ENCODE results near the gene CTXN1. TPM values are rescaled to one million over a fixed set of nuclear protein-coding genes. Genes with fewer than 3 reads are reported as not detected.
"Not testable (repeated sequence)": the region's sequence is repeated elsewhere in the genome, so short reads cannot be mapped to it uniquely, and the experiment has no call there.

CTXN1 gene
- total RNA-seq, 1 donor from 2014 or later: 5.9 TPM

DNA sequence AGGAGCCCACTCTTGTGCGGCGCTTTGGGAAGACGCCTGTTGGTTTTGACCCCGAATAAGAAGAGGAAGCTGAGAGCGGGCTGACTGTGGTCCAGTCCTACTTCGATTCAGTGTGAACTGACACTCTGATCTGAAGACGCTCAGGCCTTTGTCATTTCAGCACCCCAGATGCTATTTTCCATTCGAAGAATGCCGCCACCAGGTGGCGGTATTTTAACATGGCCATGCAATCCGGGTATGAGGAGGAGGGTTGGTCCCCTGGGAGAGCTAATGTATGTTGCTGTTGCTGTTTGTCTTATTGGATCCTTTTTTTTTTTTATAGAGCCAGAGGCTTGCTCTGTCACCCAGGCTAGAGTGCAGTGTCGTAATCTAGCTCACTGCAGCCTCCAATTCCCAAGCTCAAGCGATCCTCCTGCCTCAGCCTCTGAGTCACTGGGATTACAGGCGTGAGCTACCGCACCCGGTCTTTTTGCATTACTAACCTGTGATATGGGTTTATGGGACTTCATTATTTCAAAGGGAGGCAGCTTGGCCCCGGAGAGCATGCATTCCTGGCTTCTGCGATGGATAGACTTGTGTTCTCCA is 18.3 kb upstream of the CTXN1 start:
- DNase-seq (ENCODE audit: low spot score): peak; percentile 91

- peak; percentile 99 for DNase-seq (ENCODE audit: low spot score)
Observed at GRCh38 chr19:7943444-7944176, 17.7 kb upstream of the CTXN1 start, which contains the start of gene TIMM44. Gene TIMM44, minus strand, starts transcription at chr19:7943666. Its CDS starts 15 bp downstream, at chr19:7943651.

DNA sequence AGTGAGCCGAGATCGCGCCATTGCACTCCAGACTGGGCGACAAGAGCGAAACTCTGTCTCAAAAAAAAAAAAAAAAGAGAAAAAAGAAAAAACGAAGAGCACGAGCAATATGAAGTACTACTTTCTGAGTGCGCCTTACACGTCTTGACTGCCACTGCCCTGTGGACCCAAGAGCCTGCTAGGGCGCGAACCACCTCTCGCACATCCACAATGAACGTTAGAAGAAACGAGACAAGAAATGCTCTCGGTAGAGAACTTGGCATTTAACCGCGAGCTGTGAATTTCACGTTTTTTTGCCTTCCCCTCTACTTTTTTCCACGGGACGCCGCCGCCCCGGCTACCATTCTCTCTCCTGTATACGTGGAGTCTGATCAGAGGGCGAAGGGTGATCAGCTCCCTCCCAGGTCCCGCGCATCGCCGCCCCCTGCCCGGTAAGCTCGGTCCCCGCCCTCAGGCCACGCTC is 17.1 kb upstream of the CTXN1 start:
- DNase-seq (ENCODE audit: low spot score): no peak

DNA sequence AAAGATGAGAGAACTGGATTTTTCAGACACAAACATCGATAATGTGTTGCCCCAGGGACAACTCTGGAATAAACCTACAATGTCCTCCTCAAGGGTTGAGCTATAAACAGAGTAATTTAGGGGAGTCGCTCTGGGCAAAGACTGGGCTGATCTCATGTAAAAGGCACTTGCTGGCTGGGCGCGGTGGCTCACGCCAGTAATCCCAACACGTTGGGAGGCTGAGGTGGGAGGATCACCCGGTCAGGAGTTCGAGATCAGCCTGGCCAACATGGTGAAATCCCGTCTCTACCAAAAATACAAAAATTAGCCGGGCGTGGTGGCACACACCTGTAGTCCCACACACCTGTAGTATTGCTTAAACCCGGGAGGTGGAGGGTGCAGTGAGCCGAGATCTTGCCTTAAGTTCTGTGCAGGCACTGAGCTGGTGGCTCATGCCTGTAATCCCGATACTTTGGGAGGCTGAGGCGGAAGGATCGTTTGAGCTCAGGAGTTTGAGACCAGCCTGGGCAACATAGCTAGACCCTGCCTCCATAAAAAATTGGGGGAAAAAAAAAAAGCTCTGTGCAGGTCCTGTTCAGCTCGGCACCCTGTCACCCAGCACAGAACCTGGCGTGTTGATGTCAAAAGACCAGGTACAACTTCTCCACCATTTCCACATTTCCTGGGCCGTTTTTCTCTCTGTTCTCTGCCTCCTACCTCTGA is 16.1 kb upstream of the CTXN1 start:
- no peak for DNase-seq (ENCODE audit: low spot score)

GRCh38 chr19:7940841-7941240 is 14.9 kb upstream of the CTXN1 start:
- DNase-seq (ENCODE audit: low spot score): no peak

GRCh38 chr19:7934766-7935165 is 8.8 kb upstream of the CTXN1 start:
- DNase-seq (ENCODE audit: low spot score): no peak

DNA sequence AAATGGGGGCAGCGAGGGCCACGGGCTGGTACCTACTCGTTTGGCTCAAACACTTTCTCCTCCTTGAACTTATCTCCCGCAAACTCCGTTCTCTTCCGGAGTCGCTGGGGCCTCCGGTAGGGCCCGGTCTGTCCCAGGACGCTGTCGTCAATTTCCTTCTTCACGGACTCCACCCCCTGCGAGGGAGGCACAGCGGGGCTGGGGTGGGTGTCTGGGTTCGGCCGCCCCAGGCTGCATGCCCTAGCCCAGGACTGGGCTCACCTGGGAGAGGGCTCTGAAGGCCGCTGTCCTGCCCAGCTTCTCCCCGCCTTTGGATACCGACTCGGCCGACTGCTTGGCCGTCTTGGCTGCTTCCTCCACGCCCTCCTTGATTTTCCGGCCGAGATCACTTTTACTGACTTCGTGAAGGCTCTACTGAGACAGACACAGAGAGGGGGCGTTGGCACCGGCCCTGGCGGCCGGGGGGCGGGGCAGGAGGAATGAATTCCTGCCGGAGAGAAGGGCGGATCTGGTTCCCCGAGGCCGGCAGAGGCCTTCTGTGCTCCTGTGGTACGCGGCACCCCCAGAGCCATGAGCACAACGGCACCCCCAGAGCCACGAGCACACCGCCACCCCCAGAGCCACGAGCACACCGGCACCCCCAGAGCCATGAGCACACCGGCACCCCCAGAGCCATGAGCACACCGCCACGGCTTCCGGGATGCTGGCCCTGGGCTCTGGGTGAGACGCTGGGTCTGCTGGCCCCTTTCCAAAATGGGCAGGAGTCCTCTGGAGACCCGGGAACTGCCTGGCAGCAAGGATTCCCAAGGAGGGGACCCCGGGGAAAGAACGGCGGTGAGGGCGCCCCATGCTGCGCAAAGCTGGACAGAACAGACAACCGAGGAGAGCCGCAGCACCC is 8.1 kb upstream of the CTXN1 start:
- no peak for DNase-seq (ENCODE audit: low spot score)

- no peak for DNase-seq (ENCODE audit: low spot score)
Observed at GRCh38 chr19:7933411-7933810, 7.5 kb upstream of the CTXN1 start.

DNA sequence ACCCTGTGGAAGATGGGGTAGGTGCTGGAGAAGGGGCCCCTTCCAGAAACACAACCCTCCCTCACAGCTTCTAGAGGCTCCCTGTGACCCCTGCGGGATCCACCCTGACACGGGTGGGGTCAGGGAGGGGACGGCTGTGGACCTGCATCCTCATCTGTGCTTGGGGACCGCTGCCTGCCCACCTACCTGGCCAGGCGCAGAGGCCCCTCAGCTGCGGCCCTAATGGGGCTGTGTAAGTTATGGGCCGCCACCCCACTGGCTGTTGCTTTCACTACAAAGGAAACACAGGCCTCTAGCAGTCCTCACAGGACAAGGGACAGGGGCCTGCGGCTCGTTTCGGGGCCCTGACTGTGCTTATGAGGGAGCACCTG is 7.0 kb upstream of the CTXN1 start:
- DNase-seq (ENCODE audit: low spot score): no peak

GRCh38 chr19:7932276-7932929 is 6.5 kb upstream of the CTXN1 start:
- DNase-seq (ENCODE audit: low spot score): no peak

DNA sequence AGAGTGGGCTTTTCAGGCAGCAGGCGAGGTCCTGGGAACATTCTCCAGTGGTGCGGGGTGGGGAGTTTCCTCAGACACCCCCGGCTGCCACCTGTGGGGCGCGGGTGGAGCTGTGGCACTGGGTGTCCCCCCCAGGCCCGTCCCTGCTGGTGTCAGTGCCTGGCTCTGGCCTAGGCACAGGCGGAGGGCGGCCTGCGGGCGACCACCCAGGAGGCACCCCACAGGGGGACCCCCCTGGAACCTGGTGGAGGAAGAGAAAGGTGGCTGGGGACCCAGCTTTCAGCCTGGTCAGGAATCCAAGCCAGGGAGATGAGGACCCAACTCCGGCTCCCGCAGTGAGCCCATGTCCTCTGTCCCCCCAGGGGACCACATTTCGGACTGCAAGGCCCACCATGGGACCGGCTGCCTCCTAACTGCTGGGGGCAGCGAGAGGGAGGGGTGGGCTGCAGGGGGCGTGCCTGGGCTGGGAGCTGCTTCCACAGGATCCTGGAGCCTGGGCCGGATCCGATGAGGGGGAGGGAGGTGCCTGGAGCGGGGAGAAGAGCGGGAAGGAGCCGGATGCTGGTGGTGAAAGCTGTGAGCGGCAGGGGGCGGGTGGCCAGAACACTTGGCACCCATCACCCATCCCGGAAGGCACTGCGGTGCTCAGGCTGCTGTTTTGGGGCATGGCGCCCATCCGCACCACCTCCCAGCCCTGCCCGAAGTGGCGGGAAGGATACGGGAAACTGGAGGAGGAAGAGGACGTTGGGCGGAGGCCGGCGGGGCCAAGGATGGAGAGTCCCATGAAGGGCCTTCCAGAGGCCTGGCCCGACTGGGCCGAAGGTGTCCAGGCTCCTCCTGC is 5.5 kb upstream of the CTXN1 start:
- DNase-seq (ENCODE audit: low spot score): no peak

DNA sequence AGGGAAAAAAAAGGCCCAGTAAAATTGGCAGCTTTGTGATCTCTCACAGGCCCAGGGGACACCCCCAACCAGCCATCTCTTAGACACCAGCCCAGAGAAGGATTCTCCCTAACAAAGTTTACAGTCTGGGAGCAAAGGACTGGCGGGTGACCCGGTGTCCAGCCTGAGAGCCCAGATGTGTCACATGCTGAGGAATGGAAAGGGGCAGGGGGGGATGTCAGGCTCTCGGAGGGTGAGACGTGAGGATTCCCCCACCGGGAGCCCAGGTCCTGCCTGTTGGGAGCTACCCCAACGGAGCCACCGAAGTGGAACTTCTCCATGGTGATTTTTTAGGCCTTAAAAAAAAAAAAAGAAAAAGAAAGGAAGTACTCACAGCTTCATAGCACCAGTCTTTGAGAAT is 4.8 kb upstream of the CTXN1 start:
- DNase-seq (ENCODE audit: low spot score): no peak

DNA sequence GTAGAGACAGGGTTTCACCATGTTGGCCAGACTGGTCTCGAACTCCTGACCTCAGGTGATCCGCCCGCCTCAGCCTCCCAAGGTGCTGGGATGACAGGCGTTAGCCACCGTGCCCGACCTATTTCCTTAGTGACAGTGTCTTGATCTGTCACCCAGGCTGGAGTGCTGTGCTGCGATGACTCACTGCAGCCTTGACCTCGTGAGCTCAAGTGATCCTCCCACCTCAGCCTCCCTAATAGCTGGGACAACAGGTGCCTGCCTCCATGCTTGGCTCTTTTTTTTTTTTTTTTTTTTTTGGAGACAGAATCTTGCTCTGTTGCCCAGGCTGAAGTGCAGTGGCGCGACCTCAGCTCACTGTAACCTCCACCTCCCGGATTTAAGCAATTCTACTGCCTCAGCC is 4.1 kb upstream of the CTXN1 start:
- DNase-seq (ENCODE audit: low spot score): not testable (repeated sequence)

GRCh38 chr19:7928741-7929701 is 3.1 kb upstream of the CTXN1 start:
- DNase-seq (ENCODE audit: low spot score): no peak

DNA sequence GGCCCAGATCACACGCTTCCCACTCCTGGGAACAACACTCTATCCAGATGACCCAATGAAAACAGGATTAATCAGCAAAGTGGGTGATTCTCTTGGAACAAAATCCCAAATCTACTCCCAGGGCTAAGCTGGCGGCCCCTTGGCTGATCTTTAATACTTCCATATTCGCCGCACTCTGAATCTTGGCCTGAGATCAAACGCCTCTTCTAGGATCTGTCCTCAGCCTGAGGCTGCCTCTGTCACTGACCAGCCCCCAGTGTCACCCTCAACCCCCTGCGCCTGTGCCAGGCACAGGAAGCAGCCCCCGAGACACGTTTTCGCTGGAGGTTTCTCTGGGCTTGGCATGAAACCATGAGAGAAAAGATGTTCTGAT is 2.4 kb upstream of the CTXN1 start:
- DNase-seq (ENCODE audit: low spot score): no peak

DNA sequence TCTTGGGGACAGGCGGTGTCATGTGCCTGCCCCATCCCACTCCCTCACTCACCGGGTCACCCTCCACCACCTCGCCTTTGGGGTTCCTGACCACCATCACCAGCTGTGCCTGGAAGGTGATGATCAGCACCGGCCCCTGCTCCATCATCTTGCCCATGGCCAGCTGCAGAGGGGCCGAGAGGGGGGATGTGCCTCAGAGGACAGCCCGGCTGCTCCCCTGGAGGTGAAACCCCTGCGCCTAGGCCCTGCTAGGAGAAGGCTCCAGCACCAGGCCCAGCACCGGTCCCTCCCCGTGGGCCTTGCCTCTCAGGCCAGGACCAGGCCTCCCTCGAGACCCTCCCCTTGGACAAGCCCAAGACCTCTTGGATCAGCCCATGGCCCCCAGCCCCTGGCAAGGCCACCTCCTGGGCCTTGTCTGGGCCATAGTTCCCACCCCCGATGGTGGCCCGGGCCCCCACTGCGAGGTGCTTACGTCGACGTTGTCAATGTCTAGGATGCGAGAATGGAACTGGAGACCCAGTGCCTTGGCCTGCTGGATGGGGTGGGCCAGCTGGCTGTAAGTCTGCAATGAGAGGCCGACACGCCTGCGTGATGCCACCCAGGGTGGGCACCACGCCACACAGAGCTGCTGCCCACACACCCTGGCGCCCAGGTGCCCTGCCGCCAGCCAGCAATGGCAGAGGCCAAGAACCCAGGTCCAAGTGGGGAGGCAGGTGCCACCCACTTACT is 1.8 kb upstream of the CTXN1 start:
- DNase-seq (ENCODE audit: low spot score): no peak

- no peak for DNase-seq (ENCODE audit: low spot score)
Observed at GRCh38 chr19:7926727-7927604, 1.0 kb upstream of the CTXN1 start.

All from mucosa of gallbladder (tissue), 1 donor.